GM21786 (cell line): ENCODE measurements around the gene HJURP.

Source experiments
- ATAC-seq: cut with Tn5 transposase; IDR thresholded peaks from one replicate; pipeline ENCODE4 v1.9.1; 2021; ENCODE audit not compliant: unreplicated experiment

HJURP gene

GRCh38 chr2:233849607-233850271 lies 4.6 kb downstream of the HJURP start:
- ATAC-seq, result no peak

GRCh38 chr2:233848276-233848675 lies 6.1 kb downstream of the HJURP start:
- no peak for ATAC-seq

GRCh38 chr2:233847248-233847898 lies 7.0 kb downstream of the HJURP start:
- no peak for ATAC-seq

GRCh38 chr2:233846387-233847247 lies 7.7 kb downstream of the HJURP start:
- ATAC-seq, result no peak

GRCh38 chr2:233845301-233846060 lies 8.9 kb downstream of the HJURP start:
- no peak for ATAC-seq

GRCh38 chr2:233844836-233845235 lies 9.5 kb downstream of the HJURP start:
- ATAC-seq, result no peak

GRCh38 chr2:233844064-233844807 lies 10.1 kb downstream of the HJURP start:
- no peak for ATAC-seq

- no peak for ATAC-seq
Measured at GRCh38 chr2:233841183-233841582, 13.2 kb downstream of the HJURP start.

- no peak for ATAC-seq
Measured at GRCh38 chr2:233840520-233840919, 13.8 kb downstream of the HJURP start.

- no peak for ATAC-seq
Measured at GRCh38 chr2:233839447-233839820, 14.9 kb downstream of the HJURP start.

GRCh38 chr2:233838726-233839446 lies 15.4 kb downstream of the HJURP start:
- no peak for ATAC-seq

GRCh38 chr2:233838251-233838650 lies 16.1 kb downstream of the HJURP start:
- no peak for ATAC-seq

- ATAC-seq, result no peak
Measured at GRCh38 chr2:233837694-233838229, 16.6 kb downstream of the HJURP start.

- no peak for ATAC-seq
Measured at GRCh38 chr2:233836359-233836758, 18.0 kb downstream of the HJURP start.

GRCh38 chr2:233835230-233836186 lies 18.8 kb downstream of the HJURP start:
- ATAC-seq, result no peak

- no peak for ATAC-seq
Measured at GRCh38 chr2:233833345-233833744, 21.0 kb downstream of the HJURP start.

GRCh38 chr2:233832869-233833311 lies 21.4 kb downstream of the HJURP start:
- ATAC-seq, result no peak

- ATAC-seq, result no peak
Measured at GRCh38 chr2:233832414-233832813, 21.9 kb downstream of the HJURP start.
